H1 (cell line): Measurements from ENCODE around the gene CUTC. TPM values are rescaled to one million over a fixed set of nuclear protein-coding genes. Genes with fewer than 3 reads are reported as not detected.

Source experiments
- CHD7 ChIP-seq: fragments of 300-600 bp; sonication (generic); IDR thresholded peaks from 2 replicates; pipeline ENCODE4 v1.7.1; 2012; ENCODE audit warnings: low read length, moderate library complexity, mild to moderate bottlenecking, inconsistent platforms; ENCODE audit not compliant: insufficient replicate concordance
- SIX5 ChIP-seq: IDR thresholded peaks from 2 replicates; pipeline ENCODE4 v1.6.1; 2011; ENCODE audit warnings: mild to moderate bottlenecking, low read depth, low read length
- SP4 ChIP-seq: IDR thresholded peaks from 2 replicates; pipeline ENCODE4 v1.6.1; 2012; ENCODE audit warnings: low read length, inconsistent platforms
- polyA plus RNA-seq, 7 experiments: library from polyadenylated mRNA; depleted of rRNA in 3 of 7; stranded (reverse) in 5 of 7; unstranded in 2 of 7; fragments of >200 nt in 5 of 7; fragments of 200-250 nt in 2 of 7; gene quantifications; 1 replicate in 5 of 7; 2 replicates in 1 of 7; 4 replicates in 1 of 7; pipeline versions ENCODE4 v1.2.1 to v1.2.3, GENCODE V29; 2011 to 2013; ENCODE audit warnings: missing spikeins in 2 of 7, mixed read lengths in 2 of 7
- total RNA-seq: library from RNA; stranded (reverse); fragmentation: NEBNext Ultra II Directional; extraction: Animal tissue kit (Norgen Biotek cat#: 25700); gene quantifications from 2 replicates; pipeline ENCODE4 v1.2.1, GENCODE V29; 2021

The CUTC gene
- total and polyA plus RNA-seq, 2 of the 8 experiments (the other 6 are each of a cell fraction or from before 2014, with no cell fraction given), result 25.3 to 25.6 TPM

- TF ChIP-seq CHD7, result no peak
- no peak for TF ChIP-seq SP4
- TF ChIP-seq SIX5, result no peak
Observed at GRCh38 chr10:99784016-99784726, 52.1 kb downstream of the CUTC start (continued).
